Effector CD4-positive, alpha-beta T cell (primary cell): ENCODE measurements around the gene FADS3.
A peak's percentile ranks its signal among the peaks of the same experiment; 100 is the strongest.
"Not testable (repeated sequence)": the region's sequence is repeated elsewhere in the genome, so short reads cannot be mapped to it uniquely, and the experiment has no call there.

Experiments used
- DNase-seq: peaks from one replicate; pipeline ENCODE4 v3.0.0-alpha.2; 2020

The FADS3 gene

GRCh38 chr11:61897387-61898246, 6.3 kb upstream of the FADS3 start:
- DNase-seq, result peak; percentile 72

- no peak for DNase-seq
Observed at GRCh38 chr11:61896665-61897386, 5.5 kb upstream of the FADS3 start.

GRCh38 chr11:61895718-61896059, 4.3 kb upstream of the FADS3 start:
- no peak for DNase-seq

- DNase-seq, result no peak
Observed at GRCh38 chr11:61895046-61895717, 3.8 kb upstream of the FADS3 start.

GRCh38 chr11:61893981-61894380, 2.6 kb upstream of the FADS3 start:
- no peak for DNase-seq

- no peak for DNase-seq
Observed at GRCh38 chr11:61892085-61892370, 683 bp upstream of the FADS3 start.

GRCh38 chr11:61890529-61891330, 615 bp downstream of the FADS3 start:
- DNase-seq, result peak; percentile 18

- no peak for DNase-seq
Observed at GRCh38 chr11:61889831-61890230, 1.5 kb downstream of the FADS3 start.

GRCh38 chr11:61888590-61888989, 2.8 kb downstream of the FADS3 start:
- no peak for DNase-seq

- DNase-seq, result no peak
Observed at GRCh38 chr11:61887839-61888494, 3.4 kb downstream of the FADS3 start.

GRCh38 chr11:61886643-61887042, 4.7 kb downstream of the FADS3 start:
- DNase-seq, result no peak

GRCh38 chr11:61885784-61886580, 5.4 kb downstream of the FADS3 start:
- no peak for DNase-seq

- DNase-seq, result no peak
Observed at GRCh38 chr11:61885166-61885778, 6.1 kb downstream of the FADS3 start.

- DNase-seq, result no peak
Observed at GRCh38 chr11:61883947-61884346, 7.4 kb downstream of the FADS3 start.

- no peak for DNase-seq
Observed at GRCh38 chr11:61883327-61883726, 8.0 kb downstream of the FADS3 start.

- no peak for DNase-seq
Observed at GRCh38 chr11:61882879-61883278, 8.5 kb downstream of the FADS3 start.

- DNase-seq, result not testable (repeated sequence)
Observed at GRCh38 chr11:61882267-61882666, 9.1 kb downstream of the FADS3 start.

- no peak for DNase-seq
Observed at GRCh38 chr11:61881397-61881796, 9.9 kb downstream of the FADS3 start.

- DNase-seq, result no peak
Observed at GRCh38 chr11:61880454-61880853, 10.9 kb downstream of the FADS3 start.

- DNase-seq, result no peak
Observed at GRCh38 chr11:61880031-61880430, 11.3 kb downstream of the FADS3 start.

GRCh38 chr11:61879152-61879551, 12.2 kb downstream of the FADS3 start:
- no peak for DNase-seq
